GM12892 (cell line): Measurements from ENCODE around the gene VGF.

Source experiments
- DNase-seq: peaks from one replicate; pipeline ENCODE4 v3.0.0; 2011; ENCODE audit not compliant: insufficient read length
- FAIRE-seq: peaks from 2 replicates; lab custom pipeline; 2011; peaks lifted over from hg19 to GRCh38; lab: Jason Lieb, UNC
- POLR2A ChIP-seq: IDR thresholded peaks from 2 replicates; pipeline ENCODE4 v1.6.1; 2011; ENCODE audit warnings: low read depth, low read length, control low read depth
- POLR2AphosphoS5 ChIP-seq: IDR thresholded peaks from 2 replicates; pipeline ENCODE4 v1.6.1; 2011; ENCODE audit warnings: low read depth, low read length, control low read depth
- TAF1 ChIP-seq: IDR thresholded peaks from 2 replicates; pipeline ENCODE4 v1.6.1; 2011; ENCODE audit warnings: low read depth, mild to moderate bottlenecking, control low read depth, low read length, borderline replicate concordance

VGF gene

DNA sequence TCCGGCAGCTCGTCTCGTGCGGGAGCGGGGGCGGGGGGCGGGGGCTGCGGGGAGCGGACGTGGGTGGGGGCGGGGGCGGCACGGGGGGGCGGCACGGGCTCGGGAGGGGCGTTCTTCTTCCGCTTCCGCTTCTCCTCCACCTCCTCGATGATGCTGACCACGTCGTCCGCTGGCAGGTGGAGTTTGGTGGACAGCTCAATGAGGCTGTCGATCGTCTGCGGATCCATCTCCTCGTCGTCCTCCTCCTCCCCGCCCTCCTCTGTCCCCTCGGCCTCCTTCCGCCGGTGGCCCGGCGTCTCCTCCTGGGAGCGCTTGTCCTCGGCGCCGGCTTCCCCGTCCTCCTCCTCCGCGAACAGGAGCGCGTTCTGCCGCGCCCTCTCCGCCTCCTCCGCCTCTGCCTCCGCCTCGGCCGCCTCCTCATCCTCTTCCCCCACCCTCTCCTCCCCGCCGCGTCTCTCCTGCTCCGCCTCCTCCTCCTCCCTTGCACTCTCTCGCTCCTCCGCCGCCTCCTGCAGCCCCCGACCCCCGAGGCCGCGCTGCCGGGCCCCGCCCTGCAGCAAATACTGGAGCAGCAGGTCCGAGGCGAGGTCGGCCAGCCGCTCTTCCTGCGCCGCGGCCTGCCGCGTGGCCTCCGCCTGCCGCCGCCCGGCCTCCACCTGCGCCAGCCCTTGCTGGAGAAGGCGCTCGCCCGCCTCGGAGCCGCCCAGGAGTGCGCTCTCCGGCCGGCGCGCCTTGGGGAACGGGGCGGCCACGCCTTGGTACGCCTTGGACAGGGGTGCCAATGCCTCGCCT lies 1.9 kb downstream of the VGF start:
- DNase-seq (no peak), FAIRE-seq (no peak)
- TF ChIP-seq TAF1 (no peak), POLR2AphosphoS5 (no peak)

DNA sequence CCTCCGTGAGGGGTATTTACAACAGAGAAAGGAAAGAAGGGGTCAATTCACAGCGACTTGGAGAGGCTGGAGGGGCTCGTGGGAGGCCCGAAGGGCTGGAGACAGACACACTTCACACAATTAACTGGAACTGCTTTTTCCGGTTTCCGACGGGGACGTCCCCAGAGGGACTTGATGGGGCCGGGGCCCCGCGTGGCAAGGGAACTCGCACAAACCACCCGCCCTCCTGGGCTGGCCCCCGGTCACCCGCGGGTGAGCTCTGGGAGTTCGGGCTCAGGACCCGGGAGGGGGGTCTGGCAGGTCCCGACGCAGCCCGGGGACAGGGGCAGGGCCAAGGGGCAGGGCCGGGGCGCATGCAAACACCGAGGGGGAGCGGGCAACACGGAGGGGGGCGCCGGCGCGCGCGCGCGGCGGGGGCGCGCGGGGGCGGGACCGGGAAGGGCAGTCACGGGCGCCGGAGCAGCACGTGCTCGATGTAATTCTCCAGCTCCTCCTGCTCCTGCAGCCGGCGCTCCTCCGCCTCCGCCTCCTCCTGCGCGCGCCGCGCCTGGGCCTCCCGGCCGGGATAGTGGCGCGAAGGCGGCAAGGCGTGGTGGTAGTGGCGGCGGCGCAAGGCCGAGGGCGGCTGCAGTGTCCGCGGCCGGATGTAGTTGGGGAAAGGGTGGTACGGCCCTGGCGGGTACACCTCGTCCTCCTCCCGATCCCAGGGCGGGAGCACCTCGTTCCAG lies 2.7 kb downstream of the VGF start:
- no peak; the same call in 1 of the 2 replicates for TF ChIP-seq POLR2A
- TF ChIP-seq POLR2AphosphoS5, result no peak
- TF ChIP-seq TAF1, result no peak
- no peak for FAIRE-seq
- no peak for DNase-seq

DNA sequence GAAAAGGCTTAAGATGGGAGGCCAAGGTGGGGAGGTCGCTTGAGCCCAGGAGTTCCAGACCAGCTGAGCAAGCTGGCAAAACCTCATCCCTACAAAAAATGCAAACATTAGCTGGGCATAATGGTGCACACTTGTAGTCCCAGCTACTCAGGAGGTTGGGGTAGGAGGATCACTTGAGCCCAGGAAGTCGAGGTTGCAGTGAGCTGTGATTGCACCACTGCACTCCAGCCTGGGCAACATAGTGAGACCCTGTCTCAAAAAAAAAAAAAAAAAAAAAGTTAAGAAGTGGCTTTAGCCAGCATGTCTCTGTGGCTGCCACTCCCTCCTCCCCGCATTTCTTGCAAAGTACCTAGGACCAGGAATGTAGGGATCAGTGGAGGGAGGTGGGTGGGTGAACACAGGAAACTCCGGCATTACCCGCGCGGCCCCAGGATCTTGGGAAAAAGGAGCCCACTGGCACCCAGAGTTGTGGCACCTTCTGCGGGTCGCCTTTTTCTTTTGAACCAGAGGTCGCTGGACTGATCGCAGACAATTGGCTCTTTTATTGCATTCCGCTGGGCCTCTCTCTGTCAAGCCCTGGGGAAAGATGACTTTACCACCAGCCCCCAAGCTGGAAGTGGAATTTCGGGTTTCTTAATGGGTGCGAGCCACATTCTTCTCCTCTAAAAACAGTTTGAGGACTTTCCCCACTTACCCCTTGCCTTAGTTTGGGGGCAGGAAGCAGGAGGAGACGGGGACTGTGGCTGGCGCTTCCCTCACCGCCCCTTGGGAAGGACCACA lies 3.5 kb downstream of the VGF start:
- DNase-seq (no peak), FAIRE-seq (no peak)
- TF ChIP-seq POLR2A (no peak), TAF1 (no peak), POLR2AphosphoS5 (no peak)

DNA sequence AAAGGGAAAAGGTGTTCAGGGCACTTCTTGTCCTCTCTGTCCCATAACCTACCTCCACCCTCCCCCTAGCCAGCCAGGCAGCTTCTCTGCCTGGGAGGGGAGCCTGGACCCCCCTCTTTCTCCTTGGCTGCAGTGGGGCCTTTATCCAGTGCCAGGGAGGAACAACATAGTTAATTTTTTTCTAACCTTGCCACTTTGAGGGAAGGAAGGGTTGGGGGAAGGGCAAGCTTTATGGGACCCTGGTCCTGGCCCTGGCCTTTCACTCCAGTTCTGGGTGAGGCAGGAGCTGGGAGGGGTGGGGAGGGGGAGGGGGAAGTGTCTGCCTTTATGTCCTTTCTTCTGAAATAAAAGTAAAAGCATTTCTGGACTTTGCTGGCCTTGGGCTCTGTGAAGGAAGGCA lies 4.5 kb downstream of the VGF start:
- TF ChIP-seq POLR2A (no peak), POLR2AphosphoS5 (no peak), TAF1 (no peak)
- no peak for DNase-seq
- no peak for FAIRE-seq

DNA sequence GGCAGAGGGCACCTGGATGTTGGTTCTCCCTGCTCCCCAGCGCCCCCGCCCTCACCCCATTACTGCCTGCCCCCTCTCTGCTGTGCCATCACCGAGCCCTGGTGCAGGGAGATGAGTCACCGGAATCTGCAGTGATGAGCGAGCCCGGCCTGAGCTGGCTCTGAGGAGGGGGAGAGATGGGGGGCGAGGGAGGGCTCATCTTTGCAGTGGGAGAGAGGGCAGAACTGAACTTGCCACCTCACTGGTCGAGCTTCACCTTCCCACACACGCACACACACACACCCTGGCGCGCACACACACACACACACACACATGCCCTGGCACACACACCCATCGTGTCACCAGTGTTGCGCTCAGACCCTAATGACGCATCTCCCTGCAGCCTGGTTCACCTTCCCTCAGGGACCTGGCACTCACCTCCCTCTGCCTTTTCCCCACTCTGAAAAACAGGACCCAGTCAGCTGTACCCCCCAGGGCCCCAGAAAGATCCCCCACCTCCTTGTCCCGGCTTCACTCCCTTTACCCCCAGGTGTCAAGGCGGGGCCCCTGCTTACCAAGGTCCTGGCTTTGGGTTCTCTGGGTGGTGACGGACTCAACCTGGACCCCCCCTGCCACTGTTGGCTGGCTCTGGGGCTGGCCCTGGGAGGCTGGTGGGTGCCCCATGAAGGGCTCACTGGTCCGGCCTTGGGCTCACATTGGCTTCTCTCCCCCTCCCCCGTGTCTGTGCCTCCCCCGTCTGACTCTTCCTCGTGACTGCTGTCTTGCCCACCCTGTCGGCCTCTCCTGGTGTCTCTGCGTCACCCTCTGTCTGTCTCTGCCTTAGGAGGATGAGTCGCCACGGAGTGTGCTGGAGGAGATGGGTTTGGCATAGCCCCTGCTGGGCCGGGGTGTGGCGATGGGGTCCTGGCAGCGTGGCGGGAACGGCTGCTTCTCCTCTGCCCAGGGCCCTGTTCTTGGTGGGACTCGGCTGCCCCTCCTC lies 5.4 kb downstream of the VGF start:
- DNase-seq (no peak), FAIRE-seq (no peak)
- no peak for TF ChIP-seq POLR2A
- no peak for TF ChIP-seq POLR2AphosphoS5
- no peak for TF ChIP-seq TAF1

DNA sequence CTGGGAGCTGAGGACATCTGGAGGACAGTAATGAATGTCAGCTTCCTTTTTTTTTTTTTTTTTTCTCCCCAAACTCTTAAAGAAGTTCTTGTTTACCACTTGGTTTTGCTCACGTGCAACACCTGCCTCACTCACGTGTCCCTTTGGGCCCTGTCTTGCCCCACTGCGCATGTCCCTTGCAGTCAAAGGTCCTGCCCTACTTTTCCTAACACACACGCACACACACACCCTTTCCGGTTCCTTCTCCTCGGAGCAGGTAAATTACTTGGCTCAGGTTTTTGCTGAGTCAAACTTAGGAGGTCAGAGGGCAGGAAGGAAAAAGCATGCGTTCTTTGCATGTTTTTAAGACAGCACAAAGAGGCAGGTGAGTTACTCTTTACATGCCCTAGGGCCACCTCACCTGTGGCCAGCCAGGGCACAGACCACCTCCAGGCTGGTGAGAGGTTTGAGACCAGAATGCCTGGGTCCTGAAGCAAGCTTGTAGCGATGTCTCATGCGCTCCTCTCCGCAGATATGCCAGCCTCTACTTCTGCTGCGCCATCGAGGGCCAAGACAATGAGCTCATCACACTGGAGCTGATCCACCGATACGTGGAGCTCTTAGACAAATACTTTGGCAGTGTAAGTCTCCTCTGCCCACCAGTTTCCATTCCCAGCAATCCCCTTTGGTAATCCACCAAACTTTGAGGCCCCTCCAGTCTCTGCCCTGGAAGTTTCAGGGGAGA lies 8.3 kb downstream of the VGF start:
- no peak for TF ChIP-seq TAF1
- no peak for TF ChIP-seq POLR2AphosphoS5
- no peak for TF ChIP-seq POLR2A
- no peak for FAIRE-seq
- no peak for DNase-seq

DNA sequence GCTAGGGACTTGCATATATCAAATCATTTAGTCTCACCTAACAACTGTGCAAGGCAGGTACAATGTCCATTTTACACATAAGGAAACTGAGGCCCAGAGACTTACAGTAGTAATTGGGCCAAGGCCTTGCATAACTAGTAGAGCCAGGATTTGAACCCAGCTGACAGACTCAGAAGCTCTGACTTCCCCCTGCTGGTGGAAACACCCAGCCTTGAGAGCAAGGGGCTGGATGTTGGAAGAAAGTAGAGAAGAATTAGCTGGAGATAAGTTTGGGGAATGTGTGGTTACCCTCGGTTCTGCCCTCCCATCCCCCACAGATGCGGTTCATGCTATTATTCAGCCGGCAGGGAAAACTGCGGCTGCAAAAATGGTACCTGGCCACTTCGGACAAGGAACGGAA lies 9.1 kb downstream of the VGF start:
- TF ChIP-seq POLR2AphosphoS5 (no peak), TAF1 (no peak), POLR2A (no peak)
- no peak for FAIRE-seq
- DNase-seq, result no peak

DNA sequence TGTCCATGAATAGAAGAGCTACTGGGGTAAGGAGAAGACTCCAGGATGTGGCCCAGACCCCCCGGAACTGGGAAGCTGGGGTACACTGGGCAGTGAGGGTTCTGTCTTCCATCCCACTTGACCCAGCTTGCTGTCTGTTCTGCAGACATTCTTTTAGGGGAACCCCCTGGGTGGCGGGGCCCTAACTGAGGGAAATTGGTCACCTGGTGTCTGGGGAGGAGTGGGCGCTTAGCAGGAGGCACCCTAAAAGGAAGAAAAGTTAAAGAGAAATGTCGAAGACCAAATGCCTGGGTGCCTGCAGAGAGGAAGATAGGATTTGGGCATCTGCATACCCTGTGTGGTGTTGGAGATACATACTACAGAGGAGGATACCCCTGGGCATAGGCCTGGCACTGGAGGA lies 10.1 kb downstream of the VGF start:
- no peak for DNase-seq

DNA sequence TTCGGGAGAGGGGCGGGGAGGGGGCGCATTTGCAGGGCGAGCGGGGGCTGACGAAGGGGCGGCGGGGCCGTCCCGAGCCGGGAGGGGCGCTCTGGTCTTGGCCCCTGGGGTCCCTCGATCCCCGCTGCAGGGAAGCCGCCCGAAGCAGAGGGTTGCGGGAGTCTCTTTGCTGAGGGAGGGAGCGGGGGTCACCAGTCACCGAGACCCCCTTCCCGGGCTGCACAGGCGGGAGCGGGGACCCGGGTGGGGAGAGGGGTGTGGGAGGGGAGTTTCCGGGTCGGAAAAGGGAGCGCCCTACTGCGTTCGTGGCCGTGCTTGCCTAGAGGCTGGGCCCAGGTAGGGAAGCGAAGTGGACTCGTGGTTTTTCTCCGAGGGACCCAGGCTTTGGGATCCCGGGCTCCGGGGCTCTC lies 10.7 kb downstream of the VGF start:
- no peak for TF ChIP-seq POLR2A
- no peak for FAIRE-seq
- DNase-seq, result no peak

More for the DNA sequence above, 10.1 kb downstream of the VGF start:
- TF ChIP-seq POLR2A (no peak), TAF1 (no peak), POLR2AphosphoS5 (no peak)
- no peak for FAIRE-seq

DNA sequence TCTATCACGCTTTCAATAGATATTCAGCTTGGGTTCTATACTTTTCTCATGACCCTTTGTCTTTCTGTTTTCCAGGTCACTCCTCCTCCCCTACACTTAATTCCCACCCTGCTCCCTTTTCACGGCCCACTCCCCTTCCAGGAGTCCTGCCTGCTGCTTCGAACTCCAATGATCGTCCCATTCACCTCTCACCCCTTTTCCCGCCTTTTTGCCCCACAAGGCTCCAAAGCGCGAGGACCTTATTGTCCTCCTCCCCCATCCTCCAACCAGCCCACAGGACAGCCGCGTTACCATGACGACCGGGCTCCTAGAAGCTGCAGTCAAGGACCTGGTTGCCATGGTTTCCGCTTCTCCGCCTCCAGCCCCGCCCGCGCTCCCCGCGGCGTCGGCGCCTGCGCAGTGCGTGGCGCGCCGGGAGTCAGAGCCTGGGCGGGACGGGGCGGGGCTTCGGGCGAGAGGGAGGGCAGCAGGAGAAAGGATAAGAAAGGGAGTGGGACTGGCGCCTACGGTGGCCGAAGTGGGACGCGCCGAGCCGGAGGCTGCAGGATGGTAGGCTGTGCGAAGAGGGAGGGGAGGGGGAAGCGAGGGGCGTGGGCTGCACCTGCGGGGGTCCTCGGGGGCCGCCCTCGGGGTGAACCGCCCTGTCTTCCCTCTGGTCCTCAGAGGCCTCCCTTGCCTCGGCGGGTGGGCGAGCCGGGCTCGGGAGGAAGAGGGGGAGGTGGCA lies 11.2 kb downstream of the VGF start, which contains the start of gene AP1S1:
TSS of gene AP1S1 (plus strand) at position 508 of the 724 bp plus-strand sequence. CDS start at position 547, 39 bp downstream.
- TF ChIP-seq POLR2A, result no peak
- peak; percentile 98 for DNase-seq
- peak; percentile 96 for FAIRE-seq
